GM19023 (cell line): ENCODE results near the gene AIPL1.

Source experiments
- ATAC-seq: cut with Tn5 transposase; IDR thresholded peaks from one replicate; pipeline ENCODE4 v1.9.1; 2021; ENCODE audit warnings: mild to moderate bottlenecking, moderate library complexity; ENCODE audit not compliant: unreplicated experiment

The AIPL1 gene

GRCh38 chr17:6450926-6451832 lies 16.3 kb upstream of the AIPL1 start:
- ATAC-seq: no peak

DNA sequence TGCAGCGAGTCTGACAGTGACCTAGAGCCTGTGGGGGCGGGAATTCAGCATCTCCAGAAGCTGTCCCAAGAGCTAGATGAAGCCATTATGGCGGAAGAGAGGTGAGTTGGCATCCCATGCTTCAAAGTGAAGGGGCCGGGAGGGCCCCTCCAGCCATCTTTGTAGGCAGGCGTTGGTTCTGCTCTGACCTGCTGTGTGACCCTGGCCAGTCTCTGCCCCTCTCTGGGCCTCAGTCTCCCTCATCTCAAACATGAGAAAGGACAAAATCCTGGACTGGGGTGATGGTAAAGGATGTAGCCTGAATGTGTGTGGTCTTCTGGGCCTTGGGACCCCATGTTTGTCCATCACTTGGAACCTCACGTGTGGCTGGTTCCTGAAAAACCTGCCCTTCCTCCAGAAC lies 14.4 kb upstream of the AIPL1 start:
- no peak for ATAC-seq

- no peak for ATAC-seq
These were observed 13.6 kb upstream of the AIPL1 start for GRCh38 chr17:6448473-6448872.

DNA sequence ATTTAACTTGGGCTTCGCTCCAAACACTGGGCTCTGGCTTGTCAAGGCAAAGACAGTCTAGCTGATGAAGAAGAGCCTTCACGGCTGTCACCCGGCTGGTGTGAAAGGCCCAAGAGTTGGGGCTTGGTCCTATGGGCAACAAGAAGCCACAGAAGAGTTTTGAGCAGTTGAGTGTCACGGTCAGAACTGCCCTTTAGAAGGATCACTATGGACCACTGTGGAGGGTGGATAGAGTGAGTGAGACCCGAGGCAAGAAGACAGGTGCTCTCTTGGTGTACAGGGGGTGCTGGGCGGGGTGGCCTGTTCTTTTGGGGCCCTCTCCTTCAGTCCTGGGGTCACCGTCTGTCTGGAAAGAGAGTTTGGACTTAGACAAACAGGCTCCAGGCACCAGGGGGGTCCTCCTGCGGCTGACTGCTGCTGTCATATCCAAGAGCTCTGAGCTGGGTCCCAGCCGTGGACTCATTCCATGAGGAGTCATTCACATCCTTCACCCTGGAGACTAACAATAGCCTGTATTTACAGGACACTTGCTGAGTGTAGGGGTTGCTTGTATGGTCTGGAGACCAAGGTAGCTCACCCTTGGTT lies 11.7 kb upstream of the AIPL1 start:
- ATAC-seq: no peak

- ATAC-seq: no peak
These were observed 9.8 kb upstream of the AIPL1 start for GRCh38 chr17:6444571-6445335.

DNA sequence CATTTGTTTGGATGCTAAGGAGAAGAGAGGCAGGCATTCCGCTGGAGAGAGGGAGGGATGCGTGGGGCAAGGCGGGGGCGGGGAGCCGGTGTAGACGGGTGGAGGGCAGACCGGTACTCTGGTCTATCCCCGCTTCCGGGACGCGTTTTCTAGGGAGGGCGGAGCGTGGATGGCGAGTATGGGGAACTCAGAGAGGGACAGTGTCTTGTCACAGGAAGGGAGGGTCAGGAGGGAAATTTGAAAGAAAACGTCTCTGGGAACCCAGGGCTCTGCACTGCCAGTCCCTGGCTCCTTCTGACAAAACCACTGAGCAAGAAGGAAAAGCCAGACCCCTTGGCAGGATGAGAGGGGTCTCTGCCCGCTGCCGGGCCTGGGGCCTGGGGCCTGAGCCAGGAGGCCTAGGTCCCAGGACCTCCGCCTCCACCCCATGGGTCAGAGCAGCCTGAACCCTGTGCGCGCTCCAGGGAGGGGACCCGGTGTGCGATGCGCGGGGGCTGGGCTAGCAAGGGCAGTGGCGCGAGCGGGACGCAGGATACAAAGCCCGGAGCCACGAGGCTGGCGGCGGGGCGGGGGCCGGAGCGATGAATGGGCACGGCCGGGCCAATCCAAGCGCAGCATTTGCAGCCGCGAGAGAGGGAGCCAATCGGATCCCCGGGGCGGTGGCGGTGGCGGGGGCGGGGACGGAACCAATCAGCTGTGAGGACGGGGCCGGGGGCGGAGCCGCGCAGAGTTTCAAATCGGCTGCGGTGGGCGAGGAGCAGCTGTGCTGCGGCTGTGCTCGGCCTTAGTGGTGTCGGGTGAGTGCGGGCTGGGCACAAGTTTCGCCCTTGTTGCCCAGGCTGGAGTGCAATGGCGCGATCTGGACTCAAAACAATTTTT lies 9.0 kb upstream of the AIPL1 start, which contains the start of gene PIMREG:
Gene PIMREG (plus strand): TSS at position 764 of the 879 bp plus-strand sequence. CDS start 656 bp downstream, outside the sequence.
- peak; percentile 89 for ATAC-seq

DNA sequence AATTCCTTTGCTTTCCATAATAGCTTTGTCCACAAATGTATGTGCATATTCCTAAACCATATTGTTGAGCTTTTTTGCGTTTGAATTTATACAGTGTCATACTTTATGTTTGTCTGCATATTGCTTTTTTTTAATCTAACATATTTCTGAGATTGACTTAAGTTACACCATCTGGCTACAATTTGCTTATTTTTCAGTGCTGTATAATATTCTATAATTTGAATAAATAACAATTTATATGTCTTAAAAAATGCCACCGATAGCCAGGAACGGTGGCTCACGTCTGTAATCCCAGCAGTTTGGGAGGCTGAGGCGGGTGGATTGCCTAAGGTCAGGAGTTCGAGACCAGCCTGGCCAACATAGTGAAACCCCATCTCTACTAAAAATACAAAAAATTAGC lies 7.9 kb upstream of the AIPL1 start:
- ATAC-seq: no peak

- ATAC-seq: no peak
These were observed 5.0 kb upstream of the AIPL1 start for GRCh38 chr17:6439951-6440350.

- no peak for ATAC-seq
These were observed 3.0 kb upstream of the AIPL1 start for GRCh38 chr17:6437956-6438355.

GRCh38 chr17:6437466-6437865 lies 2.5 kb upstream of the AIPL1 start:
- no peak for ATAC-seq

DNA sequence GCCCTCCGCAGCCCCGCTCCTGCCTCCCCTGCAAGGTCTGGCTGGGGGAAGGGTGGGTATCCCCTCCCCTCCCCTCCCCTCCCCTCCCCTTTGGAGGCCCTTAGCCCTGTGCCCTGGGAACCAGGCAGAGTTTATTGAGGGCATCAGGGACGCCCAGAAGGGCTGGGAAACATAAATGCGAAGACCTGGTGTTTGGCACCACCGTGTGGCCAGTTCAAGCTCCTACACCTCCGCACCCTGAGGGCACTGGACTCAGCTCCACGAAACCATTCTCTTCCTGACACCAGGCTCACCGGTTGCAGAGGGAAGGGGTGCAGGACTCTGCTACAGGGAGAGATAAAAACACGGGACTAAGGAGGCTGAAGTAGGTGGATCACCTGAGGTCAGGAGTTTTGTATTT lies 1.0 kb upstream of the AIPL1 start:
- ATAC-seq: no peak

DNA sequence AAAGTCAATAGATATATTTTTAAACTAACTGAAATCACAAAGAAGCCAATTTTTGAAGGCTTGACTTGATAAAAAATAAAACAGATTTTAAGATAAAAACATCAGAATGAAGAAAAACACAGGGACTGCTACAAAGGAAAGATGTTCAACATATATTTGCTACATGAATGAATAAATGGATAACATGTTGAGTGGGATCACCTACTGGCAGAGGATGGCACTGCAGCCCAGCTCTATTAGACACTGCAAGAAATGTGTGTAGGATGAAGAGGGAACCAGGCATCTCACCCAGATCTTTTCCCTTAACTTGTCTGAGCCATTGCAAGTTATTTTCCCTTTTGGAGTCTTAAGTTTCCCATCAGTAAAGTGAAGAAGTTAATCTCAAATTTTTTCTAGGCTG lies 4.2 kb downstream of the AIPL1 start:
- no peak for ATAC-seq

DNA sequence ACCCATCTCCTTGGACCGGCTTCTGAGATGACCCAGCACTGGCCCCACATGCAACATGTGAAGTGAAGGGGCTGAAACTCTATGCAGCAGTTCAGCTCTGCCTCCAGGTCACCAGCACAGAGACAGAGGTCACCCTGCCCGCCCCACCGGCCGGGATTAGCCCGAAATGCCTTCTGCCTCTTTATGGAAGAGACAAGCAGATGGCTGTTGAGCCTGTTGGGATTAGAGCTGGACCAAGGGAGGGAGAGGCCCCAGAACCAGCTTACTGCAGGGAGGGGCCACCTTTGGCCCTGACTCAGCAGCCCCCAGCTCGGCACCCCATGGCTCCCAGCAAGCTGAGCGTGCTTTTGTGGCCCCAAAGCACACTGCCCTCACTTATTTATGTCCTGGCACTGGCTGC lies 5.7 kb downstream of the AIPL1 start:
- no peak for ATAC-seq

DNA sequence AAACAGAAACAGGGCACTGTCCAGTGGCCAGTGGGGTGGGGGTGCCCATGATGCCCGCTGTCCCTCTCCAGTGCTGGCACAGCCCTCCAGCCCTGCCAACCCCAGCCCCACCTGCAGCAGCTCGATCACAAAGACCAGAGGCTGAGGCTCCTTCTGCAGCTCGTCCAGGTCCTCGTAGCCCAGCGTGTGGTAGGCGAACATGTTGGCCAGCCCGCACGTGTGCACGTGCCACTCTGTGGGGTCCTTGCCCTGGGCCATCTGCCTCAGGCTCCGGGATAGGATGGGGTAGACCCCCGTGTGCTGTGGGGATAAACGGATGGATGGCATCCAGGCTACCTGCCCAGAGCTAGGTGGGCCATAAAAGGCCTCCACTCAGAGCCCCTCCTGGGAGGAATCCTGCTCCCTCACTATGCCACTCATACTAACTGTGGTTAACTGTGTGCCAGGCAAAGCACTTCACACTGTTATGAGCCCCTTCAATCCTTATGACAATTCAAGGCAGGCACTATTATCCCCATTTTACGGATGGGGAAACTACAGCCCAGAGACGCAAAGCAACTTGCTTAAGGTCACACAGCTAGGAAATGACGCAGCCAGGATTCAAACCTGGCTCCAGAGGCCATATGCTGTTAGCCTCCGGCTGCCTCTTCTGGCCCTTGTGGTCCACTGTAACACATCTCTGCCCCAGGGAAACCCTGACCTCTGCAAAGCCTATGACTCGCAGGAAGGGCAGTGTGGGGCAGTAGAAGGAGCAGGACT lies 6.5 kb downstream of the AIPL1 start:
- ATAC-seq: no peak

DNA sequence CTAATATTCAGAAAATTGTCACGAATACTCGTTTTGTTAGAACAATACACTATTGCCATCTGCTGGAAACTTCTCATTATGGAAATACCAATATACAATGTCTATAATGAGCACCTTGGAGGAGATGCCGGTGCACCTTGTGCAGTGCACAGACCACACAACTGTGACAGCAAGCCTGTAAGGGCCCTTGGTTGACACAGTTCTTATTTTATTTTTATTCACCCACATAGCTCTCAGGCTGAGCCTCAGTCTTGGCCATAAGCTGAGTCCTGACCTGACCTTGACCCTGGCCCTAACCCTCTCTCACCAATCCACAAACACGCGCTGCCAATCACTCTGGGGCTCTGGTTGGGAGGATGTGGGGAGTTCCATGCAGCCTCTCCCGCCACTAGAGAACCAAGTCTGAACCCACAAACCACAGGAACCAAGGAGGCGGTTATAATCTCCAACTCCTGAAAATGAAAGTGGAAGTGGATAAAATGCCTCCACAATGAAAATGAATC lies 7.6 kb downstream of the AIPL1 start:
- no peak for ATAC-seq

- no peak for ATAC-seq
These were observed 8.4 kb downstream of the AIPL1 start for GRCh38 chr17:6426356-6427101.

DNA sequence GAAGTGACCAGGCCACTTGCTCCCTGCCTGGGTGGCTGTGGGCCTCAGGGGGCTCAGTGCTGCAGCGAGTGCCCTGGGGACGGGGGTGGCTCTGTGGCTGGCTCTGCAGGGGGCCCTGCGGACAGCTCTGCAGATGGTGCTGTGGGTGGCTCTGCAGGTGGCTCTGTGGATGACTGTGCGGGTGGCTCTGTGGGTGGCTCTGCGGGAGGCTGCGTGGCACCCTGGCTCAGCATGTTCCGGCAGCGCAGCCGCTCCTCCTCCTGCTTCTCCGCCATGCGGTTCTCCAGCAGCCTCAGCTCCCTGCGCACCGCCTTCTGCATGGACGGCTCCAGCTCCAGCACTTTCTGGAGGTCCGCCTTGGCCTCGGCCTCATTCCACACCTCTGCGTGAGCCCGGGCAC lies 9.5 kb downstream of the AIPL1 start:
- no peak for ATAC-seq

GRCh38 chr17:6423931-6424330 lies 11.0 kb downstream of the AIPL1 start:
- ATAC-seq: no peak

DNA sequence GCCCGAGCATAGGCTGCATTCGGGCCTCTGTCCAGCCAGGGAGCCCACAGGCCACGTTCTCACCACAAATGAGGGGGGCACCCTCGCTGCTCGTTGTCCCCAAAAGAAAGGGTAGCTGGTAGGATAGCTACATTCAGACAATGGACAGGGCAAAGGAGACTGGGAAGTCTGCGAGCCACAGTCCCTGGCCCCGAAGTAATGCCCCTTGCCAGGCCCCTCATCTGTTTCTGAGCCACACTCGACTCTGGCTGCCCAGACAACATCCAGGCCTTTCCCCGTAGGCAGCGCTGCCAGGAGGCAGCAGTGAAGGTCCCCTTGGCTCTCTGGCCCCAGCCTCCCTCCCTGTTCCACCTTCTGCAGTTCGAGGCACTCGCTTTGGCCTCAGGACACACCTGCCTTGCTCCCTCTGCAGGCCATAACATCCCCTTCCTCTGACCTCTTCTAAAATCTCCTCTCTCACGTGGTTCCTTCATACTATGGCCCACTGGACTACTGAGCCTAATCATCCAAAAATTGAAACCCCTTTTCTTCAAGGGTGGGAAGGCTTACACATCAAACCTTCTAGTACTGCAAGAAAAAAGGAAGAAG lies 12.2 kb downstream of the AIPL1 start:
- ATAC-seq: no peak
